PFSK-1 (cell line): ENCODE measurements around the gene STAC2.

Experiments
- FOXP2 ChIP-seq: optimal IDR thresholded peaks from 2 replicates; pipeline ENCODE3; 2011; ENCODE audit warnings: borderline replicate concordance, control low read depth, inconsistent platforms; ENCODE audit not compliant: insufficient read depth; ENCODE audit errors: extremely low read length, extremely low read depth
- POLR2AphosphoS5 ChIP-seq: IDR thresholded peaks from 2 replicates; pipeline ENCODE4 v1.6.1; 2012; ENCODE audit warnings: low read depth, mild to moderate bottlenecking, control low read depth, low read length, moderate library complexity
- SIN3A ChIP-seq: IDR thresholded peaks from 2 replicates; pipeline ENCODE4 v1.6.1; 2012; ENCODE audit warnings: mild to moderate bottlenecking, low read length, moderate library complexity, borderline replicate concordance; ENCODE audit not compliant: insufficient read depth
- TAF1 ChIP-seq: IDR thresholded peaks from 2 replicates; pipeline ENCODE4 v1.6.1; 2012; ENCODE audit warnings: low read length, control low read depth, borderline replicate concordance; ENCODE audit not compliant: insufficient read depth

- no peak for TF ChIP-seq TAF1
- no peak for TF ChIP-seq POLR2AphosphoS5
- TF ChIP-seq SIN3A, result no peak
- no peak for TF ChIP-seq FOXP2
These were observed 6.8 kb downstream of the STAC2 start for GRCh38 chr17:39218906-39219305.
